Muscle layer of colon (tissue), 2 donors: ENCODE data around the gene LENG9.
"Not testable (repeated sequence)": the region's sequence is repeated elsewhere in the genome, so short reads cannot be mapped to it uniquely, and the experiment has no call there.

Experiments used
- H3K27ac ChIP-seq: one replicate; pipeline ENCODE4 v1.7.0; 2013; ENCODE audit warnings: low read depth, mild to moderate bottlenecking, low read length, moderate library complexity
- H3K27me3 ChIP-seq, 2 donors: one replicate each; pipeline ENCODE4 v1.7.0; 2013; ENCODE audit warnings: low read length in 2 of 2, mild to moderate bottlenecking in 2 of 2; ENCODE audit not compliant: insufficient read depth in 2 of 2, control insufficient read depth in 1 of 2
- H3K36me3 ChIP-seq: one replicate; pipeline ENCODE4 v1.7.0; 2013; ENCODE audit warnings: mild to moderate bottlenecking, low read length; ENCODE audit not compliant: insufficient read depth
- H3K4me1 ChIP-seq: one replicate; pipeline ENCODE4 v1.7.0; 2013; ENCODE audit warnings: mild to moderate bottlenecking, low read length; ENCODE audit not compliant: insufficient read depth
- H3K4me3 ChIP-seq, 2 donors: one replicate each; pipeline ENCODE4 v1.7.0; 2013; ENCODE audit warnings: low read length in 2 of 2, low read depth in 1 of 2, mild to moderate bottlenecking in 1 of 2, moderate library complexity in 1 of 2
- H3K9ac ChIP-seq: one replicate; pipeline ENCODE4 v1.7.0; 2013; ENCODE audit warnings: low read length
- H3K9me3 ChIP-seq: one replicate; pipeline ENCODE4 v1.7.0; 2013; ENCODE audit warnings: mild to moderate bottlenecking, low read length
- donor health status: abdominal sarcoma.
- donor health status: Adenocarcinoma of cecum.

LENG9 gene

GRCh38 chr19:54475706-54476105 is 12.1 kb upstream of the LENG9 start:
- no peak overlapping the region for H3K4me3 ChIP-seq
- H3K4me1 ChIP-seq: peaks cover 5% of the 10 kb centered on the region
- peaks cover 6 to 16% of the 10 kb centered on the region in 2 donors for H3K27me3 ChIP-seq

GRCh38 chr19:54473892-54474372 is 10.4 kb upstream of the LENG9 start:
- peak overlapping the region in 1 of 2 donors; percentile 41 for H3K4me3 ChIP-seq
- peaks cover 5% of the 10 kb centered on the region for H3K4me1 ChIP-seq
- H3K27ac ChIP-seq: peak overlapping the region; percentile 45
- H3K27me3 ChIP-seq: peaks cover 3 to 22% of the 10 kb centered on the region in 2 donors
- no peaks in the 10 kb centered on the region for H3K9me3 ChIP-seq
- no peaks in the 10 kb centered on the region for H3K36me3 ChIP-seq
- no peak overlapping the region for H3K9ac ChIP-seq

More at GRCh38 chr19:54475706-54476105, 12.1 kb upstream of the LENG9 start:
- no peaks in the 10 kb centered on the region for H3K36me3 ChIP-seq
- H3K9me3 ChIP-seq: no peaks in the 10 kb centered on the region
- H3K9ac ChIP-seq: no peak overlapping the region
- no peak overlapping the region for H3K27ac ChIP-seq

- peaks cover 0 to 22% of the 10 kb centered on the region in 2 donors for H3K27me3 ChIP-seq
Observed at GRCh38 chr19:54473071-54473891, 9.7 kb upstream of the LENG9 start, which contains the start of gene CDC42EP5. TSS of gene CDC42EP5 (minus strand) at chr19:54473296. CDS start at chr19:54465547, 7,749 bp downstream.

GRCh38 chr19:54470991-54471782 is 7.6 kb upstream of the LENG9 start:
- peaks cover 0 to 16% of the 10 kb centered on the region in 2 donors for H3K27me3 ChIP-seq
- H3K27ac ChIP-seq: peak overlapping the region; percentile 42
- H3K4me1 ChIP-seq: peaks cover 5% of the 10 kb centered on the region
- no peaks in the 10 kb centered on the region for H3K9me3 ChIP-seq
- no peaks in the 10 kb centered on the region for H3K36me3 ChIP-seq
- no peak overlapping the region for H3K9ac ChIP-seq
- H3K4me3 ChIP-seq: peak overlapping the region in 1 of 2 donors; percentile 18

More at GRCh38 chr19:54473071-54473891, 9.7 kb upstream of the LENG9 start, which contains the start of gene CDC42EP5:
- Histone ChIP-seq H3K9me3 (no peaks in the 10 kb centered on the region), H3K9ac (no peak within 1 kb of the TSS), H3K4me1 (peaks cover 5% of the 10 kb centered on the region), H3K27ac (peak within 1 kb of the TSS; percentile 45), H3K36me3 (no peaks in the 10 kb centered on the region), H3K4me3 (peak within 1 kb of the TSS in 1 of 2 donors; percentile 41)

GRCh38 chr19:54470276-54470887 is 6.8 kb upstream of the LENG9 start:
- H3K4me3 ChIP-seq: no peak overlapping the region
- no peaks in the 10 kb centered on the region for H3K9me3 ChIP-seq
- H3K36me3 ChIP-seq: no peaks in the 10 kb centered on the region
- peaks cover 0 to 16% of the 10 kb centered on the region in 2 donors for H3K27me3 ChIP-seq
- H3K27ac ChIP-seq: no peak overlapping the region
- no peak overlapping the region for H3K9ac ChIP-seq
- H3K4me1 ChIP-seq: peaks cover 5% of the 10 kb centered on the region

DNA sequence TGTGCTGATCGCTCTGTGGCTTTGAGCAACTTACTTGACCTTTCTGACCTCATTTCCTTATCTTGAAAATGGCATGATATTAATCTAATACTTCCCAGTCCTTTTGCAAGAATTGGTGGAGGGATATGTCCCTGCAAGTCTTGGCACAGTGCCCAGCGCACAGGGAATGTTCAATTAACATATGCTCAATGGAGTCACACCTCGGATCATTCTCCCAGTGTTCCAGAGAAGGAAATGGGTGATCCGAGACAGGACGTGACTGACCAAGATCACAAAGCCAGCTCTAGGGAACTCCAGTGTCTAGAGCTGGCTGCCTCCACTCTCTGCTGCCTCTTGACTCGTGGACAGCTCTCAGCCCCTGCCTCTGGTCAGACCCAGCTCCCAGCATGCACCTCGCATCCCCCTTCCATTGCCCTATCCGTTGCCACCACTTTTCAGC is 5.9 kb upstream of the LENG9 start:
- no peak overlapping the region for H3K4me3 ChIP-seq
- H3K9ac ChIP-seq: no peak overlapping the region
- H3K27ac ChIP-seq: no peak overlapping the region

DNA sequence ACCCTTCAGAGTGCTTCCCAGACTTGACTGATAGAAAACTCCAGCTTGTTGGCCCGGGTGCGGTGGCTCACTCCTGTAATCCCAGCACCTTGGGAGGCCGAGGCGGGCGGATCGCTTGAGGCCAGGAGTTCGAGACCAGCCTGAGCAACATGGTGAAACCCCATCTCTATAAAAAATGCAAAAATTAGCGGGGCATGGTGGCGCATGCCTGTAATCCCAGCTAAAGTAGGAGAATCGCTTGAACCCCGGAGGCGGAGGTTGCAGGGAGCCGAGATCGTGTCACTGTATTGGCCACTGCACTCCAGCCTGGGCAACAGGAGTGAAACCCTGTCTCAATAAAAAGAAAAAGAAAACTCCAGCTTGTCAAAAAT is 2.5 kb upstream of the LENG9 start:
- H3K36me3 ChIP-seq, H3K9me3 ChIP-seq, H3K9ac ChIP-seq, H3K27me3 ChIP-seq, H3K4me3 ChIP-seq, H3K27ac ChIP-seq: not testable (repeated sequence)
- peaks cover 20% of the 10 kb centered on the region for H3K4me1 ChIP-seq

More for the DNA sequence above, 5.9 kb upstream of the LENG9 start:
- peaks cover 5% of the 10 kb centered on the region for H3K4me1 ChIP-seq
- H3K9me3 ChIP-seq: no peaks in the 10 kb centered on the region
- H3K36me3 ChIP-seq: no peaks in the 10 kb centered on the region
- H3K27me3 ChIP-seq: peaks cover 0 to 16% of the 10 kb centered on the region in 2 donors

DNA sequence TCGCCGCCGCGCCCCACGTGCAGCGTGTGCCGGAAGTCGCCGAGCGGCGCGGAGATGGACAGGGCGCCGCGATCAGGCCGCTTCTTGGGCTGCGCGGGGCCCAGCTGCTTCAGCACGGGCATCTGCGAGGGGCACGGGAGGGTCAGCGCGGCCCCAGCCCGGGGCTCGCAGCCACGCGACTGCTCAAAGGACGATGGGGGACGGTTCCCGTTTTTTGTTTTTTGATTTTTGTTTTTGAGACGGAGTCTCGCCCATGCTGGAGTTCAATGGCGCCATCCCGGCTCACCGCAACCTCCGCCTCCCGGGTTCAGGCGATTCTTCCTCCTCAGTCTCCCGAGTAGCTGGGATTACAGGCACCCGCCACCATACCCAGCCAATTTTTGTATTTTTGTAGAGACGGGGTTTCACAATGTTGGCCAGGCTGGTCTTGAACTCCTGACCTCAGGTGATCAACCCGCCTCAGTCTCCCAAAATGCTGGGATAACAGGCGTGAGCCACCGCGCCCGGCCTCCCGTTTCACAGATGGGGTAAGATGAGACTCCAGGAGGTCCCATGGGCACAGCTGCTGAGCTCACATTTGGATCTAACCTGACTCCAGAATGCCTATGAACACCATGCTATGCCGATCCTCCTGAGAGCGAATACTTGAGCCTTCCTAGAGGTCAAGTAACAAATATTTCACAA is 2.0 kb upstream of the LENG9 start:
- no peak overlapping the region for H3K27ac ChIP-seq

GRCh38 chr19:54464630-54465425 is 1.2 kb upstream of the LENG9 start:
- no peak overlapping the region for H3K9ac ChIP-seq
- H3K4me1 ChIP-seq: peaks cover 20% of the 10 kb centered on the region

More for the DNA sequence above, 2.0 kb upstream of the LENG9 start:
- no peak overlapping the region for H3K9ac ChIP-seq
- peaks cover 11% of the 10 kb centered on the region for H3K36me3 ChIP-seq
- H3K9me3 ChIP-seq: no peaks in the 10 kb centered on the region
- H3K27me3 ChIP-seq: peaks cover 0 to 5% of the 10 kb centered on the region in 2 donors
- H3K4me1 ChIP-seq: peaks cover 20% of the 10 kb centered on the region
- no peak overlapping the region for H3K4me3 ChIP-seq

DNA sequence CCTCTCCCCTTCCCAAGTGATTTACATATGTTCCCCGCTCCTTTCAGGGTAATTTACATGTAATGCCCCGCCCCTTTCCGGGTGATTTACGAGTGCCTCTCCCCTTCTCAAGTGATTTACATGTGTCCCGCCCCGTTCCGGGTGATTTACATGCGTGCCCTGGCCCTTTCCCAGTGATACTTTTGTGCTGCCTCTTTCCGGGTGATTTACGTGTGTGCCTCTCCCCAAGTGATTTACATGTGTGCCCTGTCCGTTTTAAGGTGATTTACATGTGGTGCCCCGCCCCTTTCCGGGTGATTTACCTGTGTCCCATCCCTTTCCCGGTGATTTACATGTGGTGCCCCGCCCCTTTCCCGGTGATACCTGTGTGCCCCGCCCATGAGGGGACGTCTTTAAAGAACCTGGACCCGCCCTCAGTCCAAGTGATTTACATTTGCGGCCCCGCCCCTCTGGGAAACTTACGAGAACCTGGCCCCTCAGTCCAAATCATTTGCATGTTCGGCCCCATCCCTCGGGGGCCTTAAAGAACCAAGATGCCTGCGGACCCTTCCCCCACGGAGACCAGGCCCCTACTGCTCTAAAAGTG is 559 bp upstream of the LENG9 start:
- Histone ChIP-seq H3K27me3 (no peaks in the 10 kb centered on the region), H3K36me3 (peaks cover 20% of the 10 kb centered on the region), H3K4me3 (peak overlapping the region; percentile 46 to 66), H3K9me3 (no peaks in the 10 kb centered on the region), H3K4me1 (peaks cover 20% of the 10 kb centered on the region), H3K9ac (no peak overlapping the region), H3K27ac (peak overlapping the region; percentile 61)

More at GRCh38 chr19:54464630-54465425, 1.2 kb upstream of the LENG9 start:
- Histone ChIP-seq H3K27ac (peak overlapping the region; percentile 61), H3K4me3 (peak overlapping the region; percentile 46 to 66), H3K27me3 (no peaks in the 10 kb centered on the region), H3K9me3 (no peaks in the 10 kb centered on the region), H3K36me3 (peaks cover 13% of the 10 kb centered on the region)
